Raji (cell line): ENCODE results near the gene IL21R.

Source experiments
- POLR2A ChIP-seq: IDR thresholded peaks from 2 replicates; pipeline ENCODE4 v1.6.1; 2011; ENCODE audit warnings: low read depth, low read length, control low read depth; ENCODE audit not compliant: insufficient read depth

The IL21R gene

DNA sequence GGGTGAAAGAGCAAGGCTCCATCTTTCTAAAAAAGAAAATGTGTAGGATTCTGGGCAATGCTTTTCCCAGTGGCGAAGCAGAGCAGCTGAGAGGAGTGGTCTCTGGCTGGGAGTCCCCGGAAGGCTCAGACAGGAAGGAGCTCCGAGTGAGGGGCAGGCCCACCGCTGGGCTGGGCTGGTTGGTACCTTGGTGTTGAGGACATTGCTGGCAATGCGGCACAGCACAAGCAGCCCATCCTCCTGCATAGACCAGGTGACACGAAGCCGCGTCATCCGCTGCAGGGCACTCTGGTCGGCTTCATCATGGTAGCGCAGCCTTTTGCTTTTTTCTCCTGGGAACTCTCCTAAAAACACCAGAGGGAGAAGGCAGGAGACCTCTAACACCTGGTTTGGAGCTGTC, 83.8 kb downstream of the IL21R start:
- no peak for TF ChIP-seq POLR2A

GRCh38 chr16:27486344-27486743, 84.4 kb downstream of the IL21R start:
- no peak for TF ChIP-seq POLR2A

GRCh38 chr16:27486760-27487159, 84.8 kb downstream of the IL21R start:
- TF ChIP-seq POLR2A, result no peak

DNA sequence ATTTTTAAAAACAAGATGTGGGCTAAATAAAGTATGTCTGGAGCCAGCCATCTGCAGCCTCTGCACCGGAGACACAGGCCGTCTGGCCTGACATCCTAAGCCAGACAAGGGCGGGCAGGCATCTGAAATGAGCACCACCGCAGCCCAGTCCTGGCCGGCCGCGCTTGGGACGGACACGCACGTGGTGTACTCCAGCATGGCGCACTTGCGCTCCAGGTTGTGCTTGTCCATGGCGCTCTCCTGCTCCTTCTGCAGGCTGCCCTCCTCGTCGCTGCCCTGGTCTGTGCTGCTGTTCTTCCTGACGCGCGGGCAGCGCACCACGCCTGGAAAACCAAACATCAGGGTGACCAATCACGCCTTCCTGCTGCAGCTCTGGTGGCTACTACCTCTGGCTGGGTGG, 87.4 kb downstream of the IL21R start:
- no peak for TF ChIP-seq POLR2A

DNA sequence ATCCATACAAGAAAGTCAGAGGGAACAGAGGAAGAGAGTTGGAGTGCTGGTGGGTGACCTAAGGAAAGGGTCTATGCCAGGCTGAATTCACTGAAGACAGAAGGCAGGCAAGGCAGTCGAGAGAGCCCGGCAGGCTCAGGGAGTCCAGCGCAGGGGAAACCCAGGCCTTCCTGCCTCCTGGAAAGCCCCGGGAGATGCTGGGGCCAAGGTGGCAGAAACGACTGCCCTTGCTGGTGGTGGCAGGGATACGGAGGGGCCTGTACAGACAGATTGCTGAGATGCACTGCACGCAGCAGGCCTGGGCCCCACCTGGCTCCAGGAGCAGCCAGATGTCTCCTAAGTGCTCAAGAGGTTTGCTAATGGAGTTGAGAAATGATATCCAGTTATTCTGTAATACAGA, 87.9 kb downstream of the IL21R start:
- no peak for TF ChIP-seq POLR2A

DNA sequence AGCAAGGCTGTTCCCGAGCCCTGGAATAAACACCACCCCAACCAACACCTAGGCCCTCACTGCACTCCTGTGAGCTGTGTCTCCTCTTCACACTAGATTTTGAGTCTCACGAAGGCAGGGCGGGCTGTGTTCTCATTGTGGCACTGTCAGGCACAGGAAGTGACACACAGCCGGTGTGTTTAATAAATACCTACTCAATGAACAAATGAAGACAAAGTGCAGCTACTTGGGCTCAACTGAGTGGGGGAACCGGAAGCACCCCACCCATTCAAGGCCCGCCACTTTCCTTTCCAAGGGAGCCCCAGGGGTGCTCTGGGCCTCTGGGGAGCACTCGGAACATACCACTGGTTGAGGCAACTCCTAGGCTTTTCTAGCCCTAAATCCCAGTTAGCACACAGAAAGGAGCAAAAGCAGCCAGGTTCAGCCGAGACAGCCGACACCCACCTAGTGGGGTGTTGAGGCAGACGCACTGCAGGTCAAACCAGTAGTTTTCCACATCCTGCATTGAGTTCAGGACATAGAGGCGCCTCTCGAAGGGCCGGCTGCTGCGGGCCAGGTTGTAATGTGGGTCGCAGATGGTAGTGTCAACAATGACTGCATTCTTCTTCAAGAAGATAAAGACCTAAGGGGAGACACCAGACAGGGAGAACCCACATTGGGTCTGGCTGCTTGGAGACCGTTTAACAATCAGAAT, 90.1 kb downstream of the IL21R start:
- TF ChIP-seq POLR2A, result no peak

- TF ChIP-seq POLR2A, result no peak
Measured at GRCh38 chr16:27492588-27492979, 90.6 kb downstream of the IL21R start.

DNA sequence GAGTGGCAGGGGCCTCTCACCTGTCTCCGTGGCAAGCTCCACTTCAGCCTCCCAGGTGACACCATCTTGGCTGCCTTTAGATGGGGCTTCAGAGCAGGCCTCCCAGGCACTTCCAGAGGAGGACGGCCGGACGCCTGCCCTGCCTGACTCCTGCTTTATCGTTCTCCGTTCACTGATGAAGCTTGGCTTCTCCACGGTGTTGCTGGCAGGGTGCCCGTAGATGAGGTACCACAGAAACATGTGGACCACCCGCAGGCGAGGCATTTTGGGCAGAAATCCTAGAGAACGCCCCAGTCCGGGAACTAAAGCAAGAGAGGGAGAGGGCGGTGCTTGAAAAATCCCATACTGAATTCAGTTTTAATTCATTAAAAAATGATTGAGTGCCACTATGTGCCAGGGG, 93.2 kb downstream of the IL21R start:
- TF ChIP-seq POLR2A, result no peak

DNA sequence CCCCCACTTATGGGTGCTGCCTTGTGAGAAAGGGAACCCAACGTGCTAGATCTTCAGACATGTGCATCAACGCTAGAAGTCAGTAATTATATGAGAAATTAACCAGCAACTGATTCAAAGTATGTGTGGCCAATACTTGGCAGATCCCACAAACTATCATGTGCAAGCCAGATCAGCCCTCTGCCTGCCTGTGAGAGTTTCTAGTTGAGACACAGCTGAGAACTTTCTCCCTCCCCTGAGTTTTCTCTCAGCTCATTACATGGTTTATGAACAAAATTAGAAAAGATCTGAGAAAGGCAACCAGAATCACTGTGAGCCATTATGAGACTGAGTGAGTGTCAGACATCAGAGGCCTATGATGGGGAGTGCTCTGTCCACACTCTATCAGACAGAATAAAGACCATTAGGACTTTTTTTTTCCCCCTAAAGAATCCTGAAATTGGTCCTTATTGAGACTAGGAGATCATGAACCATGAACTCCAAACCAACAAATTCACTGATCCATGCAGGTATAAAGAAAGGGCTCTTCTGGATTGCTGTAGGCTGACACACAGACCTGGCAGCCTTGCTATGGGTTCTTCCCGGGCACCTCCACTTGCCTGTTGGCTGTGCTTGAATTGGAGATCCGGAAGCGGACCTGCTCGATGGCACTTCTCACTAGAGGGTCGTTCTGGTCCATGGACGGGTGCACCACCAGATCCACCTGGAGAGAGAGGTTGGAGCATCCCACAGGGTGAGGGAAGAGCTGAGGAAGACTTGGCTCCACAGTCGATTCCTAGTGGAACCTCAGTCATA, 96.3 kb downstream of the IL21R start:
- TF ChIP-seq POLR2A, result no peak

- no peak for TF ChIP-seq POLR2A
Measured at GRCh38 chr16:27498916-27499658, 97.1 kb downstream of the IL21R start.

- no peak for TF ChIP-seq POLR2A
Measured at GRCh38 chr16:27499659-27500055, 97.7 kb downstream of the IL21R start.

DNA sequence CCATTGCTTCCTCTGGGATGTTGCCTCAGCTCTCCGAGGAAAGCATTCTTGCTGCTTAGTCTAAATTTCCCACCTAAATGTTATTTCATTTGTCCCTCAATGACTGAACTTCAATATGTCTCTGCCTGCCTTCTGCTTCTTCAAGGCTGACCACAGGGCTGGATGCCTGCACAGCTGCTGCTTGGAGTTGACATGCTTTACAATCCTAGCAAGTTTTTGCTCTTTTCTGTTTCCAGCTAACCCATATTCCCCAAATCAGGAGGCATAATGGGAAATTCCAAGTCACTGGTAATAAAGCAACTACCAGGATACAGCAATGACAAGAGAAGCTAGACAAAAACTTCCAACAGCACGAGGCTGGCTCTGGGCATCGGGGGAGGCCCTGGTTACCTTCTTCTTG, 98.8 kb downstream of the IL21R start:
- no peak for TF ChIP-seq POLR2A
